ENCODE results near the gene CFAP54.
A peak's percentile ranks its signal among the peaks of the same experiment; 100 is the strongest.

Gene CFAP54

DNA sequence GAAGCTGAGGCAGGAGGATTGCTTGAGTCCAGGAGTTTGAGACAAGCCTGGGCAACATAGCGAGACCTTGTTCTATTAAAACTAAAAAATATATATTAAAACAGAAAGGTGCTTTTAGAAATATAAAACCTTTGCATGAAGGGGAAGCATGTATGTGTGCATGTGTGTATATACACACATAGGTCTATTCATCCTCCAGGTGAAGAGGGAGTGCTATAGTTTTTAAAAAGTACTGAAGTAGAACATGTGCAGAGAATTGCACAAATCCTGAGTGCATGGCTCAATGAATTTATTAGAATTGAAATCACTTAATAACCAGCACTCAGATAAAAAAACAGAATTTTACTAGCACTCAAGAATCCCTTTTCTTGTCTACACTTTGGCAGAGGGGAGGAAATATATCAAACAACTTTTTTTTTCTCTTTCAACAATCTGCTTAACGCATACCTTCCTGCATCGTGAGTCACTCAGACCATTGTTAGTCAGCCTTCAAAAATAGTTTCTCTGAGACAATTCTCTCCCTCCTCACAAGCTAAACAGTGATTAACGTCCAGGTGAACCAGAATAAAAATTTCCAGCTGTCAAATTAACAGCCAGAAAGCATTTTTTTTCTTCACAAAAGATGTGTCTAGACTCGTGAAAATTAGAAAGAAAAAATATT is 400.0 kb downstream of the CFAP54 start:
- TF ChIP-seq, protein P1, sequence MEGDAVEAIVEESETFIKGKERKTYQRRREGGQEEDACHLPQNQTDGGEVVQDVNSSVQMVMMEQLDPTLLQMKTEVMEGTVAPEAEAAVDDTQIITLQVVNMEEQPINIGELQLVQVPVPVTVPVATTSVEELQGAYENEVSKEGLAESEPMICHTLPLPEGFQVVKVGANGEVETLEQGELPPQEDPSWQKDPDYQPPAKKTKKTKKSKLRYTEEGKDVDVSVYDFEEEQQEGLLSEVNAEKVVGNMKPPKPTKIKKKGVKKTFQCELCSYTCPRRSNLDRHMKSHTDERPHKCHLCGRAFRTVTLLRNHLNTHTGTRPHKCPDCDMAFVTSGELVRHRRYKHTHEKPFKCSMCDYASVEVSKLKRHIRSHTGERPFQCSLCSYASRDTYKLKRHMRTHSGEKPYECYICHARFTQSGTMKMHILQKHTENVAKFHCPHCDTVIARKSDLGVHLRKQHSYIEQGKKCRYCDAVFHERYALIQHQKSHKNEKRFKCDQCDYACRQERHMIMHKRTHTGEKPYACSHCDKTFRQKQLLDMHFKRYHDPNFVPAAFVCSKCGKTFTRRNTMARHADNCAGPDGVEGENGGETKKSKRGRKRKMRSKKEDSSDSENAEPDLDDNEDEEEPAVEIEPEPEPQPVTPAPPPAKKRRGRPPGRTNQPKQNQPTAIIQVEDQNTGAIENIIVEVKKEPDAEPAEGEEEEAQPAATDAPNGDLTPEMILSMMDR (IDR thresholded peaks at IDR 0.05; ENCODE audit: low read depth, low read length, missing control alignments): no peak
- no peak for DNase-seq (ENCODE audit: extremely low read depth, low read depth)
- no peak overlapping the region for H3K4me3 ChIP-seq (replicated peaks; ENCODE audit: low read depth, low read length)

GRCh38 chr12:96890331-96890730 is 401.0 kb downstream of the CFAP54 start:
- TF ChIP-seq, protein P1 (IDR thresholded peaks at IDR 0.05; ENCODE audit: low read depth, low read length, missing control alignments): no peak
- DNase-seq (ENCODE audit: extremely low read depth, low read depth): no peak
- H3K4me3 ChIP-seq (replicated peaks; ENCODE audit: low read depth, low read length): no peak overlapping the region

- no peak for DNase-seq (ENCODE audit: extremely low read depth, low read depth)
- TF ChIP-seq, protein P1 (IDR thresholded peaks at IDR 0.05; ENCODE audit: low read depth, low read length, missing control alignments): no peak
Observed at GRCh38 chr12:96892104-96892503, 402.7 kb downstream of the CFAP54 start.

DNA sequence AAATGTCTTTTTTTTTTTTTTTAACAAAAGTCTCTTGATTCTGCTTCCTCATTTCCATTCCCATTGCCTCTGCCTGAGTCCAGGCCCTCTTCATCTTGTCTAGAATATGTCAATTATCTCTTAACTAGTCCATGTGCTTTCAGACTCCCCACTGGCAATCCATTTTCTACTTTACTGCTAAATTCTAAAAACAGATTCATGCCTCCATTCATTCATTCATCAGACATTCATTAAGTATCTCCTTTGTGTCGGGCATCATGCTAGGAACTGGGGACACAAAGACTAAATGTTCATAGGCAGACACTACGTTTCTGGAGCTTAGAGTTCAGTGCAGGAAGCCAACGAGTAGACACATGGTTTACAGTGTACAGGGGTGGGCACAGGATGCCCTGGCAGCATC is 408.0 kb downstream of the CFAP54 start:
- no peak overlapping the region for H3K4me3 ChIP-seq (replicated peaks; ENCODE audit: low read depth, low read length)
- DNase-seq (ENCODE audit: extremely low read depth, low read depth): no peak
- TF ChIP-seq, protein P1 (IDR thresholded peaks at IDR 0.05; ENCODE audit: low read depth, low read length, missing control alignments): no peak

More at GRCh38 chr12:96892104-96892503, 402.7 kb downstream of the CFAP54 start:
- no peak overlapping the region for H3K4me3 ChIP-seq (replicated peaks; ENCODE audit: low read depth, low read length)

DNA sequence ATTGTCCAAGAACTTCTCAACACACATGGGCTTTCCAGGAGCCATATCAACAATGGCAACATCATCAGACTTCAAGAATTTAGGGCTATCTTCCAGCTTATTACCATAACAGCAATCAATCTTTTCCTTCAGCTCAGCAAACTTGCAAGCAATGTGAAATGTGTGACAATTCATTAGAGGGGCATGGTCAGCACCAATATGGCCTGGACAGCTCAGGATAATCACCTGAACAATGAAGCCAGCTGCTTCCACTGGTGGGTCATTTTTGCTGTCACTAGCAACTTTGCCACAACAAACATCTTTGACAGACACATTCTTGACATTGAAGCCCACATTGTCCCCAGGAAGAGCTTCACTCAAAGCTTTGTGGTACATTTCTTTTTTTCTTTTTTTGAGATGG is 411.8 kb downstream of the CFAP54 start:
- TF ChIP-seq, protein P1 (IDR thresholded peaks at IDR 0.05; ENCODE audit: low read depth, low read length, missing control alignments): no peak
- DNase-seq (ENCODE audit: extremely low read depth, low read depth): no peak
- no peak overlapping the region for H3K4me3 ChIP-seq (replicated peaks; ENCODE audit: low read depth, low read length)

- no peak overlapping the region for H3K4me3 ChIP-seq (replicated peaks; ENCODE audit: low read depth, low read length)
- DNase-seq (ENCODE audit: extremely low read depth, low read depth): no peak
- TF ChIP-seq, protein P1 (IDR thresholded peaks at IDR 0.05; ENCODE audit: low read depth, low read length, missing control alignments): peak; percentile 5
Observed at GRCh38 chr12:96902076-96902475, 412.7 kb downstream of the CFAP54 start.

DNA sequence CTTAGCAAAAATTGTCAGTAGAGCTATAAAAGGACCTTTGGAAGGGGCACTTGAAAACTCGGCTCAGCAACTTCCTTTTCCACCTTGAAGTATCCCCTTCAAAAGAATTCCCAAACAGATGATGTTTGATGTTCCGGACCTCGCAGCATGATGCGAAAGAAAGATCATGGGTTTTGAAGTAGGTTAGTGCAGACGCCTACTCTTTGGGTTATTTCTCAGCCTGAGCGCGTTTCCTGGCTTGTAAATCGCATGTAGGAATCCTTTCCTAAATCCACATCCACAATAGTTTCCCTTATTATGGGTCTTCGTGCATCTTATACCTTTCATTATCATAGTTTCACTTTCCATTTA is 417.1 kb downstream of the CFAP54 start:
- TF ChIP-seq, protein P1 (IDR thresholded peaks at IDR 0.05; ENCODE audit: low read depth, low read length, missing control alignments): no peak
- peak overlapping the region; percentile 83 for H3K4me3 ChIP-seq (replicated peaks; ENCODE audit: low read depth, low read length)
- DNase-seq (ENCODE audit: extremely low read depth, low read depth): no peak

All from HFF-Myc (cell line).